ENCODE results near the gene CCDC51. TPM values are rescaled to one million over a fixed set of nuclear protein-coding genes. Genes with fewer than 3 reads are reported as not detected.

CCDC51 gene
- total RNA-seq, 1 experiment from 2014 or later = 11.8 TPM

DNA sequence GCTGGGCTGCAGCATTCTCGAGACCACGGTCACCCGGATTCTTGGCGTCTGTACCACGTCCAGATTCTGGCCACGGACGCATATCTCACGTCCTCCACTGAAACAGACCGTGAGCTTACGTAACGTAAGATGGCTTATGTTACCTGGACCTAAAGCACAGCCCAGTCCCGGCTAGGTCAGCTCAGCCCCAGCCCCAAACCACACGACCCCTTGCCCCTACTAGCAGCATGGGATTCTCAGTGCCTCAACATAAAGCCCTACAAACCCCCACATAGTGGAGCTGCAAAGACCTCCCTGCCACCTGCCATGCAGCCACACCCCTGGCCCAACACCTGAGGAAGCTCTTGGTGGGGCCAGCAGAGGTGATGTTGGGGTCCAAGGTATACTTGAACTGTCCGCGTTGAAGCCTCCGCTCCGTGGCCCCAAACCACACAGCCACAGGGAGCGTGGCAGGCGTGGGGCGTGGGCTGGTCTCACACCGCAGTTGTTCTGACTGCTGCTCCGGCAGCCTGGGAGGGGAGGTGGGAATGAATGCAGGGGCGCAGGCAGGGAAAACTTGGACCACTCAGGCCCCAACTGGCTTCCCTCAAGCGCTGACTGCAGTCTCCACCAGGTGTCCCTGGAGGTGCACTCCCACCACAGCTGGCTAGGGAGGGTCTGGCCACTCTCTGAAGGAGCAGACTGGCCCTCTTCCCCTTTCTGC lies 24.5 kb downstream of the CCDC51 start:
- no peak for DNase-seq (ENCODE audit: low spot score)
- POLR2A ChIA-PET (ENCODE audit: low non-redundant PET) = no interaction called here
- intact Hi-C loops (cut with micrococcal nuclease; ENCODE audit: unreplicated experiment) = no loop called here

DNA sequence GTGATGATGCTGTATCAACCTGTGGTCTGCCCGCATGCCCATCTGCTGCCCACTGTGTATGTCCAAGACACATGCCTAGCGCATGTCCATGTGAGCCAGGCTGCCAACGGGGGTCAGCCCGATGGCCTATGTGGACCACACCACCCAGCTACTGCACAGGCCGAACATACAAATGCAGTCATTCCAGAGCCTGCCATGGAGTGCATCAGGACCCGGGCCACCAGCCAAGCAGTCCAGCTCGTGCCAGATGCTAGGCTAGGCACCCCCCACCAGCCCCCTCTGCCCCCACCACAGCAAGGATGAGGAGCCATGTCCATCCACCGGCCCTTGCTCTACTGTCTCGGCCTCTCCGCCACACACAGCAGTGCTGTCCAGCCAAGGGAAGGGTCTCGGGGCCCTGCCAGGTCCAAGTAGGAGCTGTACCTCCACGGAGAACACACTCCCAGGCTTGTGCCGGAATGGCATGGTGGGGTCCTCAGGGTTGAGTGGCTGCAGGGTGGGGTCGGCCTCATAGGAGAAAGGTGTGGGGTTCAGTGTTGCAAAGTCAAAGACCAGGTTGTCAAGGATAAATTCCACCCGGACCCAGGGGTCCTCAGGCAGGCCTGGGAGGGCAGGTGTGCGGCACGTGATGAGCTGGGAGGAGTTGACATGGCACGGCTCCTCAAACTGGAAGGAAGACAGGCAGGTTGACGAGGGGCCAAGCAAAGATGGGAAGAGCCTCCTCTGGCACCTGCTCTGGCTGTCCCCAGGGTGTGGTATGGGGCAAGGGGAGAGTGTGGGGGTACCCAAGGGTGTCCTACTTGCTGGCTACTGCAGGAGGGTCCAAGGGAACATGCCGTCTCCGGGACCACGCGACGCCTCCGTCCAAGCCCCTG lies 25.3 kb downstream of the CCDC51 start:
- H3K9me3 ChIP-seq (ENCODE audit: low read depth, low read length, poor library complexity, severe bottlenecking) = no peaks in the 10 kb centered on the region
- no peak for DNase-seq (ENCODE audit: low spot score)

More for the DNA sequence above, 24.5 kb downstream of the CCDC51 start:
- no peak overlapping the region for H3K4me3 ChIP-seq (ENCODE audit: low read depth, low read length, poor library complexity, severe bottlenecking)
- TF ChIP-seq, protein P1, sequence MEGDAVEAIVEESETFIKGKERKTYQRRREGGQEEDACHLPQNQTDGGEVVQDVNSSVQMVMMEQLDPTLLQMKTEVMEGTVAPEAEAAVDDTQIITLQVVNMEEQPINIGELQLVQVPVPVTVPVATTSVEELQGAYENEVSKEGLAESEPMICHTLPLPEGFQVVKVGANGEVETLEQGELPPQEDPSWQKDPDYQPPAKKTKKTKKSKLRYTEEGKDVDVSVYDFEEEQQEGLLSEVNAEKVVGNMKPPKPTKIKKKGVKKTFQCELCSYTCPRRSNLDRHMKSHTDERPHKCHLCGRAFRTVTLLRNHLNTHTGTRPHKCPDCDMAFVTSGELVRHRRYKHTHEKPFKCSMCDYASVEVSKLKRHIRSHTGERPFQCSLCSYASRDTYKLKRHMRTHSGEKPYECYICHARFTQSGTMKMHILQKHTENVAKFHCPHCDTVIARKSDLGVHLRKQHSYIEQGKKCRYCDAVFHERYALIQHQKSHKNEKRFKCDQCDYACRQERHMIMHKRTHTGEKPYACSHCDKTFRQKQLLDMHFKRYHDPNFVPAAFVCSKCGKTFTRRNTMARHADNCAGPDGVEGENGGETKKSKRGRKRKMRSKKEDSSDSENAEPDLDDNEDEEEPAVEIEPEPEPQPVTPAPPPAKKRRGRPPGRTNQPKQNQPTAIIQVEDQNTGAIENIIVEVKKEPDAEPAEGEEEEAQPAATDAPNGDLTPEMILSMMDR (conservative IDR thresholded peaks at IDR 0.05; ENCODE audit: low read depth, low read length) = no peak
- TF ChIP-seq EZH2 (IDR thresholded peaks at IDR 0.05; ENCODE audit: borderline replicate concordance, low read depth, low read length, poor library complexity, severe bottlenecking) = no peak
- H3K36me3 ChIP-seq (ENCODE audit: insufficient read depth, low read length, poor library complexity, severe bottlenecking) = no peaks in the 10 kb centered on the region
- H3K9me3 ChIP-seq (ENCODE audit: low read depth, low read length, poor library complexity, severe bottlenecking) = no peaks in the 10 kb centered on the region
- H3K4me1 ChIP-seq (ENCODE audit: insufficient read depth, low read length, poor library complexity, severe bottlenecking) = no peaks in the 10 kb centered on the region
- CTCF ChIA-PET = no interaction called here
- no TSS peak for BruUV-seq (replicated peaks)
- H3K27me3 ChIP-seq (replicated peaks; ENCODE audit: insufficient read depth, low read depth, low read length, poor library complexity) = no peaks in the 10 kb centered on the region
- H3K27ac ChIP-seq (ENCODE audit: low read depth, low read length, poor library complexity, severe bottlenecking) = no peak overlapping the region

DNA sequence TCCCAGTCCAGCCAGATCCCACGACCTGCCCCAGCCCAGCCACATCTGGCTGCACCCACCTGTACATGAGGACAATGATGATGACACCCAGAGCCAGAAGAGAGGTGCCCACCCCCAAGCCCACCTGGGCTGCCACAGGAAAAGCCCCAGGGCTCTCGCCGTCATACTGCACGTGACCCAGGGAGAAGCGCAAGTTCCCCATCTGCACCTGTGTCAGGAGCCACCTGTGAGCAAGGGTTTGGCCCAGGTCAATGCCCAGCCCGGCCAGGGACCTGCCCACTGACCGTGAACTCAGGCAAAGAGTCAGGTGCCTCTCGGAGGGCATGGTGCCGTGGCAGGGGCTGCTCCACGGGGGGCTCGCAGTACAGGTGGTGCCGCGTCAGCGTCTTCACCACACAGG lies 26.3 kb downstream of the CCDC51 start:
- no TSS peak for BruUV-seq (replicated peaks)
- intact Hi-C loops (cut with micrococcal nuclease; ENCODE audit: unreplicated experiment) = no loop called here
- ChIA-PET POLR2A (ENCODE audit: low non-redundant PET) (no interaction called here), CTCF (no interaction called here)
- no peak for TF ChIP-seq EZH2 (IDR thresholded peaks at IDR 0.05; ENCODE audit: borderline replicate concordance, low read depth, low read length, poor library complexity, severe bottlenecking)
- TF ChIP-seq, protein P1 (conservative IDR thresholded peaks at IDR 0.05; ENCODE audit: low read depth, low read length) = no peak
- Histone ChIP-seq H3K27me3 (replicated peaks; ENCODE audit: insufficient read depth, low read depth, low read length, poor library complexity) (no peaks in the 10 kb centered on the region), H3K9me3 (ENCODE audit: low read depth, low read length, poor library complexity, severe bottlenecking) (no peaks in the 10 kb centered on the region), H3K4me1 (ENCODE audit: insufficient read depth, low read length, poor library complexity, severe bottlenecking) (no peaks in the 10 kb centered on the region), H3K27ac (ENCODE audit: low read depth, low read length, poor library complexity, severe bottlenecking) (no peak overlapping the region), H3K36me3 (ENCODE audit: insufficient read depth, low read length, poor library complexity, severe bottlenecking) (no peaks in the 10 kb centered on the region), H3K4me3 (ENCODE audit: low read depth, low read length, poor library complexity, severe bottlenecking) (no peak overlapping the region)
- DNase-seq (ENCODE audit: low spot score) = no peak

More for the DNA sequence above, 25.3 kb downstream of the CCDC51 start:
- Histone ChIP-seq H3K4me3 (ENCODE audit: low read depth, low read length, poor library complexity, severe bottlenecking) (no peak overlapping the region), H3K4me1 (ENCODE audit: insufficient read depth, low read length, poor library complexity, severe bottlenecking) (no peaks in the 10 kb centered on the region), H3K27me3 (replicated peaks; ENCODE audit: insufficient read depth, low read depth, low read length, poor library complexity) (no peaks in the 10 kb centered on the region), H3K36me3 (ENCODE audit: insufficient read depth, low read length, poor library complexity, severe bottlenecking) (no peaks in the 10 kb centered on the region), H3K27ac (ENCODE audit: low read depth, low read length, poor library complexity, severe bottlenecking) (no peak overlapping the region)
- intact Hi-C loops (cut with micrococcal nuclease; ENCODE audit: unreplicated experiment) = no loop called here
- POLR2A ChIA-PET (ENCODE audit: low non-redundant PET) = no interaction called here
- CTCF ChIA-PET = interaction anchor here (0.5 kb wide), 1 partner anchor 42 kb away, joined by 4 read pairs; no protein-coding TSS in a partner anchor
- TF ChIP-seq EZH2 (IDR thresholded peaks at IDR 0.05; ENCODE audit: borderline replicate concordance, low read depth, low read length, poor library complexity, severe bottlenecking) = no peak
- TF ChIP-seq, protein P1 (conservative IDR thresholded peaks at IDR 0.05; ENCODE audit: low read depth, low read length) = no peak
- BruUV-seq (replicated peaks) = no TSS peak
